HG02840 (cell line): ENCODE measurements around the gene PRR19.

Source experiments
- ATAC-seq: cut with Tn5 transposase; IDR thresholded peaks from one replicate; pipeline ENCODE4 v1.9.1; 2021; ENCODE audit warnings: mild to moderate bottlenecking, moderate library complexity, moderate number of reproducible peaks; ENCODE audit not compliant: unreplicated experiment, low FRiP score

Gene PRR19

GRCh38 chr19:42292963-42293362 lies 9.0 kb upstream of the PRR19 start:
- no peak for ATAC-seq

DNA sequence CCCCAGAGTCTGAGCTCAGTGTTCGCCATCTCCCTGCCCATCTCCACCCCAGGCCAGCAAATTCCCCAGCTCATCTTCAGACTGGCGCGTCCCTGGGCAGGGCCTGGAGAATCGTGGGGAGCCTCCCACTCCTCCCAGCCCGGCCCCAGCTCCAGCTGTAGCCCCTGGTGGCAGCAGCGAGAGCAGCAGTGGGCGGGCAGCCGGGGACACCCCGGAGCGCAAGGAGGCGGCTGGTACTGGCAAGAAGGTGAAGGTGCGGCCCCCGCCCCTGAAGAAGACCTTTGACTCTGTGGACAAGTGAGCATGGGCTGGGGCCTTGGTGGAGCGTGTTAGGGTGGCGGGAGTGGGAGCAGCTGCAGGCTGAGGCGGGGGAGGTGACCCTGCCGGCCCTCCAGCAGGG lies 8.4 kb upstream of the PRR19 start:
- no peak for ATAC-seq

GRCh38 chr19:42293948-42294347 lies 8.0 kb upstream of the PRR19 start:
- no peak for ATAC-seq

DNA sequence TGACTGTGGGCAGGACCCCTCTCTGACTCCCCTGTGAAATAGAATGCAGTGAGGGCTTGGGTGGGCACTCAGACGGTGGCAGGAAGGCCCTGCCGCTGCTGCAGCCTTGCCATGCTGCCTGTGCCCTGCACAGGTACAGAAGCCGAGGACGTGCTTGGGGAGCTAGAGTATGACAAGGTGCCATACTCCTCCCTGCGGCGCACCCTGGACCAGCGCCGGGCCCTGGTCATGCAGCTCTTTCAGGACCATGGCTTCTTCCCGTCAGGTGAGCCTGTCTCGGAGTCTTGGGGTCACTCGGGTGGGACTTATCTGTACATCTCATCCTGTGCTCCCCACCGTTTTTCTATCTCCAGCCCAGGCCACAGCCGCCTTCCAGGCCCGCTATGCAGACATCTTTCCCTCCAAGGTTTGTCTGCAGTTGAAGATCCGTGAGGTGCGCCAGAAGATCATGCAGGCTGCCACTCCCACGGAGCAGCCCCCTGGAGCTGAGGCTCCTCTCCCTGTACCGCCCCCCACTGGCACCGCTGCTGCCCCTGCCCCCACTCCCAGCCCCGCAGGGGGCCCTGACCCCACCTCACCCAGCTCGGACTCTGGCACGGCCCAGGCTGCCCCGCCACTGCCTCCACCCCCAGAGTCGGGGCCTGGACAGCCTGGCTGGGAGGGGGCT lies 7.3 kb upstream of the PRR19 start:
- no peak for ATAC-seq

GRCh38 chr19:42295342-42295741 lies 6.6 kb upstream of the PRR19 start:
- ATAC-seq, result no peak

DNA sequence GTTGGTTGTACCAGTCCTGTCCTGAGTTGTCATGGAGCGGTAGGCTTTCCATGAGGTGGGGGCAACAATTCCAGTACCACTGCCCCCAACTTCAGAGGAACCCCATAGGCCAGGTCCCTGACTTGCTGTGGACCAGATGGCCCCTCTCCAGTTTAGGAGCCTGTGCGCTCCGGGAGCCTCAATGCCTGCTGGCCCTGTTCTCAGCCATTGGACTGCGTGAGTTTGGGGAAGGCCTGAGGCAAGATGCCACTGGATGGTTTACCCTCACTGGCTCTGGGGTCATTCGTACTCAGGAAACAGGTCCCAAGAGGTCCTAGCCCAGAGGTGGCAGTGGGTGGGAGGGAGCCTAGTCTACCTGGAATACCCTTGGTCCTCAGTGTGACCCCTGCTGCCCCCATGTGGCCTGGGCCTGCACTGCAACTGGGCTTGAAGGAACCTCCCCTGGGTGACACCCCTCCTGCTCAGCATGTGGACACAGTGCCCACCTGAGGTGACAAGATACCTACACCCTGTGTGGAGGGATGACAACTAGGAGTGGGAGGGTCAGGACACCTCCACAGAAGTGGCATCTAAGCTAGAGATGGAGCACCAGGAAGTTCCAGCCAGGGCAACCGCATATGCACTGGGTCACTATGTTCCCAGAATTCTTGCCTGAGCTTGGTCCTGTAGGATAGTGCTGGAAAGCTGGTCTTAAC lies 6.0 kb upstream of the PRR19 start:
- ATAC-seq, result no peak

DNA sequence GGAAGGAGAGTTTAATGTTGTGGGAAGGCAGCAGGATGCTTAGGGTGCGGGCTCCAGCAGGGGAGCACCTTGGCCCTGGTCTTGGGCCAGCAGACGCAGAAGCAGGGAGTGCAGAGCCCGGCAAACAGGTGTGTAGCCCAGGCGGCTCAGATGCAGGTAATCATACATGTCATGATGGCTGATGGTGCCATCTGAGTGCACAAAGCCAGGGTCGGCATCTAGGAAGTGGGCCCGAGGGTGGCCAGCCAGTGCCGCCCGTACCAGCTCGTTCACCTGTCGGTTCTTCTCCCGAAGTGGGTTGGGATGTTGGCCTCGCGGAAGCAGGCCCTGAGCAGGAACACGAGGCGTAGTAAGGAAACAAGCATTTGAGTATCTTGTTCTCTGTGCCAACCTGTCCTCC lies 4.9 kb upstream of the PRR19 start:
- ATAC-seq, result no peak

DNA sequence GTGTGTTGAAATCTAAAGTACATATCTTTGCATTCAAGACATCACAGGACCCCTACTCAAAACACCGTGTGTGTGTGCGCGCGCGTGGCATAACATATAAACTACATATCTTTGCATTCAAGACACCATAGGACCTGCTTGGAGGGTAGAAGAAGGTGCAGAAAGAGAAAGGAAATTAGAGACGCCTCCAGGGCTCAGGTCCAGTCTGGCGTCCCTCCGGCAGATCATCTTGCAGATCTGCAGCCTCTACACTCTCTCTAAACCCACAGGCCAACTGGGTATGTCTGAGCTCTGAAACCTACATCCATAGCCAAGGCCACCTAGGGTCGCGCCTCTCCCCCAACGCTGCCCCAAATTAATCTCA lies 1.2 kb downstream of the PRR19 start:
- no peak for ATAC-seq

DNA sequence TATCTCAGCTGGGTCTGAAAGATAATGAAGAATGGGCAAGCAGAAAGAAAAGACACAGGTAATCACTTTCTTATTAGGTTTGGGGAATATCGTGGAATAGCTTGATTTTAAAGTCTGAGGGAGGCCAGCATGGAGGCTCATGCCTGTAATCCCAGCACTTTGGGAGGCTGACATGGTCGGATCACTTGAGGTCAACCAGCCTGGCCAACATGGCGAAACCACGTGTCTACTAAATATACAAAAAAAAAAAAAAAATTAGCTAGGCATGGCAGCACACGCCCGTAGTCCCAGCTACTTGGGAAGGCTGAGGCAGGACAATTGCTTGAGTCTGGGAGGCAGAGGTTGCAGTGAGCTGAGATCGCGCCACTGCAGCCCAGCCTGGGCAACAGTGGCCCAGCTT lies 1.9 kb downstream of the PRR19 start:
- no peak for ATAC-seq

DNA sequence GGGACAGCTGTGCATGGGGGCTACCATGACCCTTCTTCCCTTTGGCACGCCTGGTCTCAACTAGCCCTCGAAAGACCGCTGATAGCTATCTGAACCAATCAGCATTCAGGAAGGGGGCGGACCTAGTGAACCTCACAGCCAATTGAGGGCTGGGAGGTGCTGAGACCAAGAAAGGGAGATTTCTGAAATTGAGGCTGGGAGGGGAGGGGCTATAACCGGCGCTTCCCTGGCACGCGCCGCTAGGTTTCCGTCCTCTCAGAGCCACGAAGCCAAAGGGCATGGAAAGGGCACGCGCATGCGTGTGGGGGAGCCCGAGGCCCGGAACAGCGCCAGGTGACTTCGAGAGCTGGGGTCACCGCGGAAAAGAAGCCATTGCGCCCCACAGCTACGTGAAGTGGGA lies 4.7 kb downstream of the PRR19 start:
- ATAC-seq, result no peak

GRCh38 chr19:42309686-42310085 lies 7.8 kb downstream of the PRR19 start:
- no peak for ATAC-seq

DNA sequence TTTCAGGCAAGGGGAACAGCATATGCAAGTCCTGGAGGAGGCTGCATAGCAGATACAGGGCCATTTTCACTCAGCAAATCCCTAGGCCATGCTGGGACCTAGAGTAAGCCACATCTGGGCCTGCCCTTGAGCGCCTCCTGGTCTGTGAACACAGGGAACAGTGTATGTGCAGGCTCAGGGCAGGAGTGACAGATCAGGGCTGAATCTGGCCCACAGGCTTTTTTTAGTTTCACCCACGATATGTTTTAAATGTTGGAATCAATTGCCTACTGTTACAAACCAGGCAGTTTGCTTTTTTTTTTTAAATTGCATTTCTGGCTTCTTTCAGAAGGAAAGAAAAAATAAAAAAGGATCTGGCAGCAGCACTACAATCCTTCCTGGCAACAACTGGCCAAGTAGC lies 9.7 kb downstream of the PRR19 start:
- no peak for ATAC-seq

- no peak for ATAC-seq
Observed at GRCh38 chr19:42312370-42312769, 10.4 kb downstream of the PRR19 start.

- ATAC-seq, result no peak
Observed at GRCh38 chr19:42313096-42313839, 11.3 kb downstream of the PRR19 start, which contains the start of gene TMEM145. Gene TMEM145 (plus strand): TSS chr19:42313309. CDS start chr19:42313377, 68 bp downstream.

DNA sequence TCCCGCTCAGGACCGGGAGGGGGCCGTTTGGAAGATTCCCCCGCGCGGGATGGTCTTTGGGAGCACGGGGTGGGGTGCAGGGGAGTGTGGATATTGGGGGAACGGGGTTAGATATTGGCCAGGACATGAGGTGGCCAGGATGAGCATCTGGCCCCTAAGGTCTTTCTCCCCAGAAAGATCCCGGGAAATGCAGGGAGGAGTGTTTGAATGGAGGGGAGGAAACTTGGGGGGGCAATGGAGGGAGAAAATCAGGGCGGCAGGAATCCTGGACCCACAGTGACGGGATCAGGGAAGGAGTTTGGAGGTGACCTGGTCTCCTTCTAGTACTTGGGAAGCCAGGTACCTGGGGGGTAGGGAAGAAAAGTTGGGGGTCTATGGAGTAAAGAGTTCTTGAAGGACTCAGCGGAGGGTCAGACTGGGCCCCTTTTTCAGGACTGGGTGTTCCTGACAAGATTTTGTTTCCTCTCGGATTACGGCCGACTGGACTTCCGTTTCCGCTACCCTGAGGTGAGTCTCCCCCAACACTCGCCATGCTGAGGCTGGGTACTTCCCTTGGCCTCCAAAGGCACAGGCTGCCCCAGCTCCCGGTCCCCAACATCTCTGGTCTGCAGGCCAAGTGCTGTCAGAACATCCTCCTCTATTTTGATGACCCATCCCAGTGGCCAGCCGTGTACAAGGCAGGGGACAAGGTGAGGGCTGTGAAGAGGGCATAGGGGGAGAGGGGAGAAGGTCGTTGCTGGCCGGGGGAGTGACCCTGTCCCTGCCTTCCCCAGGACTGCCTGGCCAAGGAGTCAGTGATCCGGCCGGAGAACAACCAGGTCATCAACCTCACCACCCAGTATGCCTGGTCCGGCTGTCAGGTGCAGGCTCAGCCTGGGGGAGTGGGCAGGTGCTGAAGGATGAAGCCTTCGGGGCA lies 12.2 kb downstream of the PRR19 start:
- no peak for ATAC-seq

DNA sequence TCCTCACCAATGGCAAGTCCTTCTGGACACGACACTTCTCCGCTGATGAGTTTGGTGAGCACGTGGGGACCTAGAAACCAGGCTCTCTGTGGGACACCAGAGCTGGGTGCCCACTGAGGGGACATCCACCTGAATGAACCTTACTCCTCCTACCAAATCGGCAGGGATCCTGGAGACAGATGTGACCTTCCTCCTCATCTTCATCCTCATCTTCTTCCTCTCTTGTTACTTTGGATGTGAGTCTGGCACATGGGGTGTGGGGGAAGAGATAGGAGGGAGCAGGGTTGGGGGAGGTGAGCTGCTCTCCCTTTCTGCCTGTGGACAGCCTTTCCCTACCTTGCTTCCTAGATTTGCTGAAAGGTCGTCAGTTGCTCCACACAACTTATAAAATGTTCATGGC lies 13.1 kb downstream of the PRR19 start:
- no peak for ATAC-seq

- no peak for ATAC-seq
Observed at GRCh38 chr19:42316223-42317211, 14.6 kb downstream of the PRR19 start.

GRCh38 chr19:42317535-42317934 lies 15.6 kb downstream of the PRR19 start:
- ATAC-seq, result no peak

DNA sequence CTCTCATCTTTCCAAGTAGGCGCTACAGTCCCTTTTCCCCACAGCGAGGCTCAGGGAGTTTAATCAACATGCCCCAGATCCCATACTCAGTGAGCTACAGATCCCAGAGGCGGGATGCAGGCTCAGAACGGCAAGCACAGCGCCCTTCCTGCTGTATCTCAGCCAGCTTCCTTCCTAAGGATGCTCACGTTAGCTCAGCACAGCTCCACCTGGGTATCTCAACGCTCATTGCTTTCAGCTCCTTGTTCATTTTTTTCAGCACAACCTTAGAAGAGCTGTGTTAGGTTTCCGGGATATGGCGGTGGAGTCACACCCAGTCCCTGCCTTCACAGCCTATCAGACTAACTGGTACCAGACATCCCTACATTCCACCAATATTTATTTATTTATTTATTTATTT lies 20.4 kb downstream of the PRR19 start:
- no peak for ATAC-seq
